GM19099 (cell line): ENCODE results near the gene SESN1.

ENCODE experiments used
- POLR2A ChIP-seq: IDR thresholded peaks from 3 replicates; pipeline ENCODE4 v1.6.1; 2011; ENCODE audit warnings: low read depth; ENCODE audit not compliant: insufficient read length; ENCODE audit errors: extremely low read depth

Gene SESN1

GRCh38 chr6:109001291-109001894, 93.3 kb downstream of the SESN1 start:
- TF ChIP-seq POLR2A, result no peak

- TF ChIP-seq POLR2A, result no peak
These were observed 94.4 kb downstream of the SESN1 start for GRCh38 chr6:109000289-109000688.

- TF ChIP-seq POLR2A, result no peak
These were observed 95.2 kb downstream of the SESN1 start for GRCh38 chr6:108999428-108999827.

GRCh38 chr6:108998485-108998884, 96.2 kb downstream of the SESN1 start:
- TF ChIP-seq POLR2A, result no peak

- TF ChIP-seq POLR2A, result no peak
These were observed 98.4 kb downstream of the SESN1 start for GRCh38 chr6:108996208-108996607.

- TF ChIP-seq POLR2A, result no peak
These were observed 99.3 kb downstream of the SESN1 start for GRCh38 chr6:108995296-108995695.

GRCh38 chr6:108993876-108994275, 100.8 kb downstream of the SESN1 start:
- no peak for TF ChIP-seq POLR2A

GRCh38 chr6:108989700-108990099, 104.9 kb downstream of the SESN1 start:
- TF ChIP-seq POLR2A, result no peak

GRCh38 chr6:108988765-108989164, 105.9 kb downstream of the SESN1 start:
- no peak for TF ChIP-seq POLR2A

GRCh38 chr6:108988296-108988695, 106.3 kb downstream of the SESN1 start:
- no peak for TF ChIP-seq POLR2A

- no peak for TF ChIP-seq POLR2A
These were observed 107.5 kb downstream of the SESN1 start for GRCh38 chr6:108987156-108987555.

GRCh38 chr6:108985301-108985700, 109.3 kb downstream of the SESN1 start:
- TF ChIP-seq POLR2A, result no peak

GRCh38 chr6:108983151-108983550, 111.5 kb downstream of the SESN1 start:
- no peak for TF ChIP-seq POLR2A

GRCh38 chr6:108982154-108983113, 112.2 kb downstream of the SESN1 start:
- no peak for TF ChIP-seq POLR2A

GRCh38 chr6:108974201-108974600, 120.4 kb downstream of the SESN1 start:
- TF ChIP-seq POLR2A, result no peak

GRCh38 chr6:108969776-108970175, 124.9 kb downstream of the SESN1 start:
- no peak for TF ChIP-seq POLR2A

- TF ChIP-seq POLR2A, result no peak
These were observed 126.0 kb downstream of the SESN1 start for GRCh38 chr6:108968325-108969316.
